Urinary bladder (tissue), 4 donors: ENCODE data around the gene CPAMD8. TPM values are rescaled to one million over a fixed set of nuclear protein-coding genes. Genes with fewer than 3 reads are reported as not detected.

ENCODE experiments used
- DNase-seq: peaks from one replicate; pipeline ENCODE4 v3.0.0-alpha.2; 2015; ENCODE audit errors: extremely low spot score
- H3K27ac ChIP-seq: one replicate; pipeline ENCODE4 v1.5.1; 2013; ENCODE audit warnings: low read depth, mild to moderate bottlenecking, moderate library complexity
- H3K36me3 ChIP-seq: one replicate; pipeline ENCODE4 v1.6.1; 2013; ENCODE audit warnings: mild to moderate bottlenecking, moderate library complexity; ENCODE audit not compliant: insufficient read depth
- H3K4me1 ChIP-seq: one replicate; pipeline ENCODE4 v1.6.1; 2013; ENCODE audit warnings: mild to moderate bottlenecking, moderate library complexity; ENCODE audit not compliant: insufficient read depth
- H3K4me3 ChIP-seq: one replicate; pipeline ENCODE4 v1.5.1; 2013; ENCODE audit warnings: low read depth, low read length
- WGBS: extraction: QIAGEN DNeasy Blood & Tissue Kit; methylation state at CpG from one replicate; pipeline ENCODE4 v1.1.7; 2013; 5-methylcytosine and 5-hydroxymethylcytosine counted together
- polyA plus RNA-seq: library from polyadenylated mRNA; stranded (reverse); fragments of 200-250 nt; gene quantifications from one replicate; pipeline ENCODE4 v1.2.3, GENCODE V29; 2013
- total RNA-seq: library from RNA; depleted of rRNA; stranded (reverse); fragments of >200 nt; gene quantifications from one replicate; pipeline ENCODE4 v1.2.3, GENCODE V29; 2014
- donor health status: healthy with polysubstance abuse.
- donor health status: healthy.

The CPAMD8 gene
- total and polyA plus RNA-seq, 2 donors = 4.5 to 11.3 TPM

GRCh38 chr19:16890461-16891184 is 136.0 kb downstream of the CPAMD8 start:
- Histone ChIP-seq H3K27ac (no peak overlapping the region), H3K4me1 (no peaks in the 10 kb centered on the region), H3K36me3 (no peaks in the 10 kb centered on the region), H3K4me3 (no peak overlapping the region)
- no peak for DNase-seq
- WGBS = 87% methylated on average over 24 of the region's 24 CpGs

GRCh38 chr19:16889883-16890460 is 136.6 kb downstream of the CPAMD8 start:
- no peak overlapping the region for H3K4me3 ChIP-seq
- H3K4me1 ChIP-seq = no peaks in the 10 kb centered on the region
- 94% methylated on average over 48 of the region's 48 CpGs for WGBS
- H3K27ac ChIP-seq = no peak overlapping the region
- H3K36me3 ChIP-seq = no peaks in the 10 kb centered on the region
- DNase-seq = no peak

GRCh38 chr19:16889366-16889882 is 137.2 kb downstream of the CPAMD8 start:
- no peak overlapping the region for H3K27ac ChIP-seq
- DNase-seq = no peak
- 57% methylated on average over 22 of the region's 22 CpGs for WGBS
- no peaks in the 10 kb centered on the region for H3K4me1 ChIP-seq
- H3K4me3 ChIP-seq = no peak overlapping the region
- no peaks in the 10 kb centered on the region for H3K36me3 ChIP-seq

GRCh38 chr19:16888629-16889365 is 137.8 kb downstream of the CPAMD8 start, which contains the start of gene F2RL3:
TSS of gene F2RL3 (plus strand) at chr19:16888999. CDS start at chr19:16889190, 191 bp downstream.
- Histone ChIP-seq H3K36me3 (no peaks in the 10 kb centered on the region), H3K4me1 (no peaks in the 10 kb centered on the region), H3K27ac (no peak within 1 kb of the TSS), H3K4me3 (peak within 1 kb of the TSS; percentile 5)
- no peak for DNase-seq
- WGBS = 16% methylated on average over 31 of the region's 31 CpGs

- no peak for DNase-seq
- Histone ChIP-seq H3K36me3 (no peaks in the 10 kb centered on the region), H3K4me3 (no peak overlapping the region), H3K4me1 (no peaks in the 10 kb centered on the region), H3K27ac (no peak overlapping the region)
- WGBS = 66% methylated on average over 17 of the region's 17 CpGs
These were observed 139.0 kb downstream of the CPAMD8 start for GRCh38 chr19:16887353-16888265.

- WGBS = 61% methylated on average over 20 of the region's 20 CpGs
- Histone ChIP-seq H3K4me1 (no peaks in the 10 kb centered on the region), H3K4me3 (no peak overlapping the region), H3K36me3 (no peaks in the 10 kb centered on the region), H3K27ac (no peak overlapping the region)
- no peak for DNase-seq
These were observed 140.2 kb downstream of the CPAMD8 start for GRCh38 chr19:16886305-16886880.

GRCh38 chr19:16885166-16885565 is 141.4 kb downstream of the CPAMD8 start:
- no peak overlapping the region for H3K4me3 ChIP-seq
- H3K27ac ChIP-seq = no peak overlapping the region
- no peaks in the 10 kb centered on the region for H3K36me3 ChIP-seq
- 56% methylated on average over 5 of the region's 5 CpGs for WGBS
- no peak for DNase-seq
- H3K4me1 ChIP-seq = no peaks in the 10 kb centered on the region

GRCh38 chr19:16883522-16883921 is 143.1 kb downstream of the CPAMD8 start:
- Histone ChIP-seq H3K27ac (no peak overlapping the region), H3K4me1 (no peaks in the 10 kb centered on the region), H3K36me3 (peaks cover 9% of the 10 kb centered on the region), H3K4me3 (no peak overlapping the region)
- DNase-seq = no peak
- 79% methylated on average over 3 of the region's 3 CpGs for WGBS

- no peak overlapping the region for H3K27ac ChIP-seq
- DNase-seq = no peak
- H3K36me3 ChIP-seq = peaks cover 13% of the 10 kb centered on the region
- 94% methylated on average over 3 of the region's 3 CpGs for WGBS
- no peaks in the 10 kb centered on the region for H3K4me1 ChIP-seq
- no peak overlapping the region for H3K4me3 ChIP-seq
These were observed 144.5 kb downstream of the CPAMD8 start for GRCh38 chr19:16882146-16882545.

- Histone ChIP-seq H3K4me1 (no peaks in the 10 kb centered on the region), H3K27ac (no peak overlapping the region), H3K36me3 (peaks cover 17% of the 10 kb centered on the region), H3K4me3 (no peak overlapping the region)
- DNase-seq = no peak
- WGBS = 93% methylated on average over 8 of the region's 8 CpGs
These were observed 145.6 kb downstream of the CPAMD8 start for GRCh38 chr19:16880884-16881554.

- H3K36me3 ChIP-seq = peaks cover 17% of the 10 kb centered on the region
- 96% methylated on average over 55 of the region's 55 CpGs for whole genome bisulfite sequencing
- DNase-seq = no peak
- H3K4me3 ChIP-seq = no peak overlapping the region
- H3K27ac ChIP-seq = no peak overlapping the region
- no peaks in the 10 kb centered on the region for H3K4me1 ChIP-seq
These were observed 148.2 kb downstream of the CPAMD8 start for GRCh38 chr19:16878181-16878965.

GRCh38 chr19:16877581-16877980 is 149.0 kb downstream of the CPAMD8 start:
- no peaks in the 10 kb centered on the region for H3K4me1 ChIP-seq
- WGBS = 90% methylated on average over 11 of the region's 11 CpGs

More at GRCh38 chr19:16877581-16877980, 149.0 kb downstream of the CPAMD8 start:
- DNase-seq = no peak
- H3K27ac ChIP-seq = no peak overlapping the region
- H3K36me3 ChIP-seq = peaks cover 17% of the 10 kb centered on the region
- no peak overlapping the region for H3K4me3 ChIP-seq
